Hematopoietic multipotent progenitor cell treated with erythropoietin and hydrocortisone succinate and interleukin-3 and kit ligand, for 15 days (in vitro differentiated cells): ENCODE data around the gene EDC3.
"Not testable (repeated sequence)": the region's sequence is repeated elsewhere in the genome, so short reads cannot be mapped to it uniquely, and the experiment has no call there.

Source experiments
- DNase-seq: peaks from one replicate; pipeline ENCODE4 v3.0.0-alpha.2; 2015; ENCODE audit warnings: low spot score

Gene EDC3

DNA sequence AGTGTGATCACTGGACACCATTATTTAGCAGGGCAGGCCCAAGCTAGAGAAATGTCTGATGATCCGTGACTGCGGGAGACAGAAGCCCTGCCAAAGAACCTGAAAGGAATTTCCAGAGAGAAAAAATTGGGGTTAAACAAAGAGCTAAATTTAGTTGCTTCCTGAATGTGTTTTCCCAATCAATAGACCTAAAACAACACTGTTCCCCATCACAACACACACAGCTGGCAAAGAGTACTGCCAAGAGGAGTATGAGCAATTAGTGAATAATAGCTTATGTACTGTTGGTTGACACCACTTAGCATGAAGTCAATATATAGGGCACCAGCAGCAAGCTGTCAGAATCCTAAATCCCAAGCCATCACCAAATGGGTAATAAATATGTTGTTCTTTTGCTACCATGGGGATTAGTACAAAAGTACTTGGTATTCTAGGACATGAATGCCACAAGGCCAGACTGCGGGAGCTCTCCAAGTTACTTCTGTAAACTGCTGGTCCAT, 44.5 kb downstream of the EDC3 start:
- no peak for DNase-seq

DNA sequence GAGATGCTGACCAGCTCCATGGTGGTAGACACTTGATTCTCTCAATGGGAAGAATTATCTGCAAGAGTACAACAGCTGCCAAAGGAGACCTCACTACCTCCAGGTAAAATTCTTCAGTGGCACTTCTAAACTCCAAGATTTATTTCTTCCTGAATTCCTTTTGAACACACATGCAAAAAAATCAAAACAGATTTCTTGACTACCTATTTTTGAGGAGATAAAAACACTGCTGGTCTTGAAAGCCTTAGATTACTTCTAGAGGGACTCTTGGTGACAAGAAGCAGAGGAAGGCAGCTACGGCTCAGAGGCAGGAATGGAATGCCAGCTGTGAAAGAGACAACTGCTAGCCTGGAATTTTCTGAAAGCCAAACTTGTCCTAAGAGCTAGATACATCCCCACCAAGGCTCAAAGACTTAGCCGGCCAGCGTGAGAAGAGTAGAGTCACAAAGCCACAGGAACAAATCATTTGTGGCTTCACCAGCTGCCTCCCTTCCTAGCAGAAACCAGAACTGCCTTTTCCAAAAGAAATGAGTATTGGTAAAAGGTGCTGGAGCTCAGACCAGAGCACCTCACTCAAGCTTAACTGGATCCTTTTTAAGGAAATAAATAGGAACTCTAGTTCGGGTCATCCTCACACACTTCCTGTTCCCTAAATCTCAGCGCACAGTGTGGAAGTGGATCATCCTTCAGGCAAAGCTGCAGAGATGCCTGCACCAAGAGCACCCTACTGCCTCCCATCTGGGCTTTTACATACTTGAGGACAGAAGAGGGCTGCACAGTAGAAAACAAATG, 47.6 kb downstream of the EDC3 start:
- no peak for DNase-seq

DNA sequence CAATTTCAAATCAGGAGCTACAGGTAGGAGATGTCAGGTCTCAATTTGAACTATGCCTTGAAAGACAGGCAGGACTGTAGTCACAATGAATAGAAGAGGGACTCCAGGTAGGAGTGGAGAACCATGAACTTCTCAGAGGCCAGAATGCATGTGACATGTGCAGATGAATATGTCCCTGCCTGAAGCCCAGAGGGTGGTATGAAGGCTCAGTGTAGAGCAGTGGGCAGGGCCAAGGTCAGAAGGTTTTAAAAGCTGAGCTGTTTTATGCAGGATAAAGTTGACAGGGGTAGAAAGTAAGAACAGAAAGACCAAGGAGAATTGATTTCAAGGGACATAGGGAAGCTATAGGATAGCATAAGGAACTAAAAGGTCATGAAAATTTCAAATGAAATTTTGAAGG, 49.3 kb downstream of the EDC3 start:
- DNase-seq: no peak

DNA sequence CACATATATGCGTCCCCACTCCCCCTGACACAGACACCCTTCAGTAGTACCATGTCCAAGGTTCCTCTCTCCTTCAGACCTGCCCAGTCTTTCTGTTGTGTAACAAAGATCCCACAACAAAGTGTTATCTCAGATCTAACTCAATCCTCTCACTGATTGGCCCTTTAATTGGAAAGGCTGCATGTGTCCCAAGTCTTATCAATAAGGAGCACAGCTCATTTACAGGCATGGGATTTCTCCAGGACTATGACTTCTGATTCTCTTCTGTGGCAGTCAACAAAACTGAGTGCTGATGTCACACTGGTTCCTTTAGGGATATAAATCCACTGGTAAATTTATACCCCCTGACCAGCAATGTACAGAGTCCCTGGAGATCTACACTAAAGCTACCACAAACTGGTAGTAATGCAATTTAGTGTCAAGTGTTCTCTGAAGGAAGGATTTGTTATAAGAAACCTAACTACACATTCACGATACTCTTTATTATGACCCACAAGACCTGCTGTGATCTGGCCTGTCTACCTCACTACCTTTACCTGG, 52.1 kb downstream of the EDC3 start:
- no peak for DNase-seq

DNA sequence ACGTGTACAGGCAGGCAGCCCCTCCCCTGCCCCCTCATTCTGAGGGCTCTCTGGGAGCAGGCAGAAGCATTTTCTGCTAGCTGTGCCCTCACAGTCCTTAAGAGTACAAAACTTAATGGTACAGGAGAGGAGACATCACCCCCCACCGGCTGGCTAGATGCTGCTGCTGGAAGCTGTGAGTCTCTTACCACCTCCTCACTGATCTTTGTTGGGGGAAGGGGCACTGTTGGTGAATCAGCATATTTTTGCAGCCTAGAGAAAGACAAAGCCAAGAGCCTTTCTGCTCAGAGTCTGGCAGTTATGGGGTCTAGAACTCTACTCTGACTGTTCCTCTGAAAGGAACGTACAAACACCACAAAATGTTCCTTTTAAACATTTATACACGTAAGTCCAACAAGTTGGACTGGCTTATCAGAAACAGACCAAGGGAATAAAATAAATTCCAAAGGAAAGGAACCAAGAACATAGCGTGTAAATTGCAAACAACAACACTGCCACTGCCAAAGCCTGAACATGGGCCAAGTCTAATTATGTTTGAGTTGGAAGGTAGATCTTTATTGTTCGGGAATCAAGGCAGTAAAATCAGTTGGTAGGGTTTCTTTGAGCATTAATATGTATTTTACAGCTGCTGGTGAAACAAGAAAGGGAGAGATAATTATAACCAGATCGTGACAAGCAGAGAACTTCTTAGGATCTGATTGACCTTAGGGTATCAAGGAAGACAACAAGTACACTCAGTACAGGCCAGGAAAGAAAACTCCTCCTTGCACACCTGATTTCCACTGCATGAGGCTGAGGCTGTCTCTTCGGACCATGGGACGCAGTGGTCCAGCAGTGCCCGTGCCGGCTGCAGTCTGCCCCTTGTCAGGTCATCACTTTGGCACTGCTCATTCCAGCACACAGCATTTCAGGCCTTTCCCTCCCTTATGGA, 52.8 kb downstream of the EDC3 start:
- DNase-seq: no peak

DNA sequence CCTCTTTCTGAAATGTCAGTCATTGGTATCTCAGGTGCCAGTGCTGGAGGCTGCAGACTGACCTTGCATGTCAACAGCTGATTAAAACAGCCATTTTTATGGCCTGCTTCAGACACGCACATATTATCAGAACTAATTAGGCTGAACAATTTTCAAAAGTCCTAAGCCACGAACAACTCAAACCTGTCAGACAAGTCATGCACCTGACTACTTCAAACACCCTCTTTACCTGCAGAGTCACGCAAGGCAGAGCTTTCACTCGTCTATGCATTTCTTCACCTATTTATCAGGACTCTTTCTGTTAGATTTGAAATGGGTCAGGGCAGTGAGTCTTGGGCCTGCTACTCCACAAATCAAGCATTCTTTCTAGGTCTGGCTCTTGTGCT, 53.5 kb downstream of the EDC3 start:
- no peak for DNase-seq

DNA sequence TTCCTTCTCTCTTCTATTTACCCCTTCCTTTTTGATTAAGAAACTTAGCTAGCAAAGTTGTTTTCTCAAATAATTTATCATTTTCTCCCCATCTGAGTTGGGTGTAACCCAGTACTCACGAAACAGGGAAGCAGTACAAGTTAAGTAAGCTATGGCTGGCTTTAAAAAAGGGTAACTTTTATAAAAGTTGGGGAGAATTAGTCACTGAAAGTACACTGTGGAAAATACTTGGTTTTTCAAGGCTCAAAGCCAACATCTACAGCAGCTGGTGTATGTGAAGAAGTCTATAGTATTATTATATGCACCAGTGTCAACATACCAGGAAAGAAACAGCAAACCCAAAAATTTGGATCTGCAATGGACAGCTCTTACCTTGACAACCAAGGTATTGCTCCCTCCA, 54.7 kb downstream of the EDC3 start:
- DNase-seq: no peak

DNA sequence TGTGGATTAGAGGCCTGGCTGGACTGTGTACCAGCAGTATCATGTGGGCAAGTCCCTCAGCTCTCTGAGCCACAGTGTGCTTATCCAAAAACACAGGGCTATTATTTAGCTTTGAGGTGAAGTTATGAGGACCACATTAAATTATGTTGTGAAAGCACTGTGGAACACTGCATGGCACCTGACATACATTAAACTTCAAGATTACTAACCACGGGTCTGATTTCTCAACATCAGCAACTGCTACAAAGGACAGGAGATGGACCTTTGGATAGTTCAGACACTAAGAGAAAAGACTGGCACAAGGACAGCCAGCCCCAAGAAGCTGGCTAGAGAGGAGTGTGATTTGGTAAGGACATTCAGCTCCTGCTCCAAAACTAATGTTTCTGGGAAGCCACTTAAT, 58.8 kb downstream of the EDC3 start:
- DNase-seq: no peak

DNA sequence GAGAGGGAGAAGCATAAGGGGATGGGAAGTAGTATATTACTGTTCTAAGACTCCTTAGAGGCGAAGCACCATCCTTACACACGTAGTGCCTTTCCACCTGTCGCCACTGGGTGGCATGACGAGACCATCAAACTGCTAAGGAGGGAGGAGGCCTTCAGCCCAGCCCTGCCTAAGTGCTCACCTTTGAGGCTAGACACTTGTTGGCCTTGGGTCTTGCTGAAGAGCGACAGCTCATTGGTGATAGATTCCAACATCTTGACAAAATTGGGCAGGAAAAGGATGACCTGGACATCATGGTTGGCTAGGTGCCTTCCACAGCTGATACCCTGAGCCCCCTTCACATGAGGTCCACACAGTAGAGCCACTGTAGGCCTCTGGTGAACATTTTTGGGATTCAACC, 60.6 kb downstream of the EDC3 start:
- peak; percentile 81 for DNase-seq

DNA sequence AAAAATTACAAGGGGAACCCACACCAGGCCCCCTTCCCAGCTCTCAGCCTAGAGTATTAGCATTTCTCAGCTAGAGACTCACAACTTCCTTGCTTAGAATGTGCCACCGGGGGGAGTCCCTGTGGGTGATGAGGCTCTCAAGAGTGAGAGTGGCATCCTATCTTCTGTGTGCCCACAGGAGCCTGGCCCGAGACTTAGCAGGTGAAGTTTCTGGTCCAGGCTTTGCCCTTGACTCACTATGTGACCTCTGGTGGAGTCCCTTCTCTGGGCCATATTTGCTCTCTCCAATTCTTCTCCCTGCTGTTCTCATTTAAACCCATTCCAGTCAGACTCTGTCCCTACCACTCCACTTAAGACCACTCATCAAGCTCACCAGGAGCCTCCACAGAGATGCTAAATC, 62.0 kb downstream of the EDC3 start:
- DNase-seq: no peak

DNA sequence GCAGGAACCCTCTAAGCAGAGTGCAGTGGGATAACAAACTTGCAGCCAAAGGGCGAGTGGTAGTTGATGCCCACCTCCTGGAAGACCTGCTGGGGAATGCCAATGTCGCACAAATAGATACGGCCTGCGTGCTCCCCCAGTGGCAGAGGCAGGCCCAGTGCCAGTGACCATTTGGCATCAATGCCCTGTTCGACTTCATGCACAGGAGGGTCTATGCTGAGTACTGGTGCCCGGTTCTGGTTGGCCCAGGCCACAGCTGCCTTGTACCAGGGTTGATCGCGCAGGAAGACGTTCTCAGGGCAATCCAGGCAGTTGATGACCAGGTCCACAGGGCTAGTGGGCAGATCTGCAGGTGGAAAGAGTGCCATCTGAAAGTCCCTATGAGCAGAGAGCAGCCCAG, 63.2 kb downstream of the EDC3 start:
- DNase-seq: no peak

DNA sequence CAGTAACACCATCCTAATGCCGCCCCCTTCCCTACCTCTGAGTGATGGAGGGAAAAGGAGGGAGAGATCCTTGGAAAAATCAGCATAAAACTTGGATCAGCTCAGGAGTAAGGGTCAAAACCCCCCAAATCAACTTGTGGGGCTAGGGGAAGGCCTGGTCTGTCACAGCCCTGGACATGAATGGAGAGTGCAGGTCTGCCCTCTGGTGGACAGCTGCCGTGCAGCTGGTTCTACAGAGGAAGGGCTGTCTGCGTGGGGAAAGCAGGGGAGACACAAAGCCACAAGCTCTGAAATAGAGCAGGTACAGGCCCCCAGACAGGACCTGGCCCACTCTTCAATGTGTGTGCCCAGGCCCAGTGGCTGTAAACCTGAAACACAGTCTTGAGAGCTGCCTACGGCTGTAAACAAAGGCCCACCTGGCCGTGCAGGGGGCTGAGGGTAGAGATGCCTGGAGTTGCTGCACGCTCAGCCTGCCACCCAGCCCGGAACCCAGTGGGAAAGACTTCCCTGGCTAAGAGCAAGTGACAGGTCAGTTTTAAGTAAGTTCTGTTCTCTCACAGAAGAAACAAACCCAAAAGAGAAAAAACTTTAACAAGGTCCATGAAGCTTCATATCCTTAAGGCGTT, 63.8 kb downstream of the EDC3 start:
- peak; percentile 74 for DNase-seq

DNA sequence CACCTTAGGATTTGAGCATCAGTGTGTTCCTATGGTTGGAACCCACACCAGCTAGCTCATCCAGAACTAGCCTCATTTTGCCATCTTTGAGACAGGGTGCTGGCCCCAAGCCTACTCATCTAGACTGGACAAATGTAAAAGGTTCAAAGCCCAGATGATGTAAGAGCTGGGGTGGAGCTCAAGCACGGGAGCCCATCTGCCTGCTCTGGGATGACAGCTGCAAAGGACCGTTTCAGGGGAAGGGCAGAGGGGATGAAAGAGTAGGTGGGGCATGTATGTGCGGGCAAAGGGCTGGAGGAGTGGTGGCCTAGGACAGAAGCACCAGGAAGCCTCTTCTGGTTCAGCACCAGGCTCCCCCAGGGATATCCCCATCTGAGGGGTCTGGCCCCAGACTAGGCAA, 64.4 kb downstream of the EDC3 start:
- no peak for DNase-seq

DNA sequence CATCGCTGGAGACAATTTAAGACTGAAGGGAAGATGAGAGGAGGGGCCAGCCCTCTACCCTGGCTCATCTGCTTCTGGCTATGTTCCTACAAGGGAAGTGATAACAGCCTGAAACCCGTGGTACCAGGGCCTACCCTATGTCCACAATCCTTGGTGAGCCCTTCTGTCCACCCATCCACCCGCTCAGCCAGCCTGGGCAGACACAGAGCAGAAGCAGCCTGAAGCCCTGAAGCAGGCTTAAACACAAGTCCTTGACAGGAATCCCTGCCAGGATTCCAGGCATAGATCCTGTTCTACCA, 64.8 kb downstream of the EDC3 start:
- DNase-seq: no peak

DNA sequence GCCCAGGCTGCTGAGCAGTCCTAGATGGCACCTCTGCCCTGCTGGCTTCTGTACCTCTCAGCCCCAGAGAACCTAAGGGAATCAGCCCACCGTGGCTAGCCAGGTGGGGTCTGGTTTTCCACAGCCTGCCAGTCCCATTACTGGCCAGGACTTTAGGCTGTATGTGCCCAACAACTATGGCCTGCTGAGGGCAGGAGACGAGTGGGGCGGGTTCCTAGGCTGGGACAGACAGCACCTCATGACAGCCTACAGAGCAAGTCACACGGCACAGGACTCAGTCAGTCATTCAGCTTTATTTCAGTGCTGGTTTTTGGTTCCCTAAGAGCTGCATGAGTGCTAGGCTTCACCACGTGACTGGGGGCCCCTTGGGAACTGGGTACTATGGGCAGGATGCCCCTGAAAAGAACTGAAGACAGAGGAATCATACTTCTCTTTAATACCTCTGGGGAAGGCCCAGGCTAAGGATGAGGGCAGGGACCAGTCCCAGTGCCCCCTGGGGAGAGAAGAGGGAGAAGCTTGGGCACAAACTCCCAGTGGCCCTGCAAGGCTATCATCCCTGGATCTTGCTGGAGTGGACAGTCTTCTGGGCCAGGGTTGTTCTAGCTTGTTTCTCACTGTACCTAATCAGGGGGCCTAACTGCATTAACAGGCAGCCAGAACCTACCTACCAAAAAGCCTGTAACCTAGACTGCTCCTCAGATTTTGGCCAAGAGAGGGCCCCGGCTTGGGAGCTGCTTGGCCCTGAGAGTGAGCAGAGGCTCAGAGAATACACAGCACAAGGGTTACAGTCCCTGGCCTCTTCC, 65.3 kb downstream of the EDC3 start:
- DNase-seq: no peak

DNA sequence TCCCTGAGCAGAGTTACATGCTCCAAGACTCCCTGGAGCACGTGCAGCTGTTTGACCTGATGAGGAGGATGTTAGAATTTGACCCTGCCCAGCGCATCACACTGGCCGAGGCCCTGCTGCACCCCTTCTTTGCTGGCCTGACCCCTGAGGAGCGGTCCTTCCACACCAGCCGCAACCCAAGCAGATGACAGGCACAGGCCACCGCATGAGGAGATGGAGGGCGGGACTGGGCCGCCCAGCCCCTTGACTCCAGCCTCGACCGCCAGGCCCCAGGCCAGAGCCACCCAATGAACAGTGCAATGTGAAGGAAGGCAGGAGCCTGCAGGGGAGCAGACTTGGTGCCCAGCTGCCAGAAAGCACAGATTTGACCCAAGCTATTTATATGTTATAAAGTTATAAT, 66.1 kb downstream of the EDC3 start:
- DNase-seq: not testable (repeated sequence)

DNA sequence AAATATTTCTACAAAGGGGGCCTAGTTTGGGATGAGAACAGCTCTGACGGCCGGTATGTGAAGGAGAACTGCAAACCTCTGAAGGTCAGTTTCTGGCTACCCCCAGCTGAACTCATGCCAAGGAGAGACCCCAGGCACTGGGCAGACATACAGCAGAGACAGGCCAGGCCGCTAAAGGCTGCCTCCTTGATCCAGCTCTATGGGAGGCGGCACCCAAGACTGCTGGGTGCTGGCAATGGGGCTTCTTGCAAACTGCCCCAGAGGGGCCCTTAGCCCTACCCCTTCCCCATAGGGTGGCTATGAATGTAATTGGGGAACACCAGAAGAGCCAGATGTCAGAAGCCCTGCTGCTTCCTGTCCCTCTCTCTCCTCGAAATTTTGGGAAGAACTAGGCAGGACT, 66.9 kb downstream of the EDC3 start:
- DNase-seq: no peak

DNA sequence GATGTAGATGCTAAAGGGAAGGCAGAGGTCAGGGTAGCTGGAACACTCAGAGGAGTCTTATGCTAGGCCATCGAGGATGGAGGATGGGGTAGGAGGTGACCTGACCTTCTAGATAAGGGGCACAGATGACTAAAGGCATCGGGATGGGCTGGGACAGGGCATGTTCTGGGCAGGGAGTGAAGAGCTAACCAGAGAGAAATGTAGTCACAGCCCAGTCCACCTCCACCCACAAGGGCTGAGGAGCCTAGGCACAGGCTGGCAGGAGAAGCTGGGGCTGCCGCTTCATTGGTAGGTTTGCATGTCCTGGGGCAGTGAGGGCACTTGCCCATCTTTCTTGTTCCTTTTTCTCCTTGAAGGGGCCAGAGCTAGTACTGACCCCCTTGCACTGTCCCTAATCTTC, 67.6 kb downstream of the EDC3 start:
- DNase-seq: no peak

DNA sequence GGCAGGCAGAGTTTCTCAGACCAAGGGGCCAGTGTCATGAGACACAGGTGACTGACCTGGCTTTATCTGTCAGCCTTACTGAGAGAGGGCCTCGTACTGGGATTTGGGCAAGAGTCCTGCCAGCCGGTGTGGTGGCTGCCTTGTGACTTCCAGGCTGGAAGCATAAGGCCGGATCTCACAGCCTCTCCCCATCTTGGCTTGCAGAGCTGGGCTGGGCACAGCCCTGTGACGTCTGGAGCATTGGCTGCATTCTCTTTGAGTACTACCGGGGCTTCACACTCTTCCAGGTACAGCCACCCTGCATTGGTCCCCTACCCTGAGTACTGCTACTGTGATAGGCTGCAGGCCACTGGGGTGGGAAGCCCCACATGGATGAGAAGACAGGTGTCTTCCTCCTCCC, 68.1 kb downstream of the EDC3 start:
- no peak for DNase-seq

DNA sequence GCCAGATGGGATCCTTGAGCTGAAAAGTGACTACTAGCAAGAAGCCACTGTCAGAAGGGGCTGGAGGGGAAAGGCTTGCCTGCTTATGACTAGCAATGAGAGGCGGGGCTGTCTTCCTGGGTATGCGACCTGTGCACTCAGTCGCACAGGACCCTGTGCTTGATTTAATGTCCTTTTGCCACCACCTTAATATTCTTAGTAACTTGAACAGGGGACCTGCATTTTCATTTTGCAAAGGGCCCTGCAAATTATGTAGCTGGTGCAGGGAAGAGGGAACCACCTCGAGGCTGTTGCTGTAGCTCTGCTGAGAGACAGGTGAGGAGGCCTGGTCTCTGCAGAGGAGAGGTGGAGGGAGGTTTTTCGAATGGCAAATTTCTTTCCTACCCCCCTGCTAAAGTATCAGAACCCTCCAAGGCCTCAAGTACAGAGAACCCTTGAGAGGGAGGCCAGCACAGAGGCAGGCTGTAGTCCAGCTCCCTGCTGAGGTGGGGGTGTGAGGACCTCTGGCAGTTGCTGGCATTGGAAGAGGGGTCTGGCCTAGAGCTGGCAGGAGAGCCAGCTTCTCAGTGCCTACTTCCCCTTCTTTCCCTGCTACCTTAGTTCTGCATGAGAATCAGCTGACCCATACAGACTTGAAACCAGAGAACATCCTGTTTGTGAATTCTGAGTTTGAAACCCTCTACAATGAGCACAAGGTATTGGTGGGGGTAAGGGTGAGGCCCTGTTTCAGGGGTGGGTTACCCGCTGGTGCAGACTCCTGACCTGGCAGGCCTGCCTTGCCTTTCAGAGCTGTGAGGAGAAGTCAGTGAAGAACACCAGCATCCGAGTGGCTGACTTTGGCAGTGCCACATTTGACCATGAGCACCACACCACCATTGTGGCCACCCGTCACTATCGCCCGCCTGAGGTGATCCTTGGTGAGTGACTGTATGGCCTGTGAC, 68.8 kb downstream of the EDC3 start:
- DNase-seq: no peak

DNA sequence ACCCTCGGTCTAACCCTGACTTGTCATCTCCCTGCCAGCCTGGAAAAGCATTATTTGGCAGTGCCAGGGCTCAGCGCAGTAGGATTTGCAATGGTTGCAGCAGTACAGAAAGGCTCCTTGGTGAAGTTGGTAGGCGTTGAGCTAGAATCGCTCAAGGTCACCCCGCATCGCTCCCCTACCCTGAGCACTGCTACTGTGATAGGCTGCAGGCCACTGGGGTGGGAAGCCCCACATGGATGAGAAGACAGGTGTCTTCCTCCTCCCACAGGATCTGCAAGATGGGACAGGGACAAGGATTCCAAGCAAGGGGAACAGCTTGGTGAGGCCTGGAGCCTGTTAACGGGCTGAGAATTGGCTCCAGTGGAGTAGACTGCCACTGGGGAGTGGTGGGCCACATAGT, 69.5 kb downstream of the EDC3 start:
- DNase-seq: no peak
